ENCODE results near the gene DUSP28. TPM values are rescaled to one million over a fixed set of nuclear protein-coding genes. Genes with fewer than 3 reads are reported as not detected.

Gene DUSP28
- total RNA-seq, 6 donors from 2014 or later, result 3.2 to 30.4 (median 5.7) TPM

DNA sequence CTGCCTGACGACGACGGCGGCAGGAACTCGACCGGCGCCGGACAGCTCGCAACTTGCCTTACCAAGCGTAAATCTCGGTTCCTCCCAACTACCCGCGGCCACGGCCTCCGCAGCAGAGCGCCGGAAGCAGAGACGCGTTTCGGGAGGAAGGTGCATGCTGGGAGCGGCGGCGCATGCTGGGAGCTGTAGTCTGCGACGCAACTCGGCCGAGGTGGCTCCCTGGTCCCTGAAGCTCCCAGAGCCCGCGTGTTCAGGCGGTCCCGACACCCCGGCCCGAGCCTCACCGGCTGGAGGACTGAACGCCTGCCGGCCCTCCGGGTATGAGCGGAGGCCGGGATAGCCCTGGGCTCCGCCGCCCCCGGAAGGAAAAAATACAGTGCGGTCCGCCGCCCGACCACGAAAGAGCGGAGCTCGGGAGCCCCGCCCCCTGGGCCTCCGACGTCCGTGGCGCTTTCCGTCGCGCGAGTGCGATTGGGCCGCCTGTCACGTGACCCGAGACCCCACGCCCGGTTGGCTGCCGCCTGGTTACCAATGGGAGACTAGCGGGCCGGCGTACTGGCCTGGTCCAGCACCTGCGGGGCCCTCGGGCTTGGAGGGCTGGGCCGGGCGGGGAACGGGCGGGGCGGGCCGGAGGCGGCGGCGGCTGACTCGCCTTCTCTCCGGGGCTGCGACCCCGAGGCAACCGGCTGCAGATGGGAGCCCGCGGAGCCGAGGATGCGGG lies 26.2 kb downstream of the DUSP28 start, which contains the start of gene CAPN10:
CAPN10 (plus strand) TSS at position 537 of the 721 bp plus-strand sequence; CDS start at position 715, 178 bp downstream.
- H3K27ac ChIP-seq, result peak within 1 kb of the TSS; percentile 80 to 96 (median 88)
- peak; percentile 99 to 100 for DNase-seq
- peak; percentile 95 to 98 for ATAC-seq (ENCODE audit: low FRiP score in 2 of 2)
- peak within 1 kb of the TSS; percentile 79 to 99 (median 90) for H3K4me3 ChIP-seq
- WGBS, 2 donors, result 0 to 1% methylated on average over 8 to 47 of the region's 88 CpGs
- H3K4me1 ChIP-seq, result peaks cover 27 to 41% (median 35%) of the 10 kb centered on the region in 4 donors
- TF ChIP-seq POLR2A (IDR thresholded peaks at IDR 0.05), result peak; percentile 47 to 78 (median 50)
- peak; percentile 89 to 90 for TF ChIP-seq POLR2AphosphoS5 (IDR thresholded peaks at IDR 0.05)
- peak in 1 of 4 donors; percentile 75 for TF ChIP-seq EP300 (IDR thresholded peaks at IDR 0.05)
- TF ChIP-seq, protein P1, sequence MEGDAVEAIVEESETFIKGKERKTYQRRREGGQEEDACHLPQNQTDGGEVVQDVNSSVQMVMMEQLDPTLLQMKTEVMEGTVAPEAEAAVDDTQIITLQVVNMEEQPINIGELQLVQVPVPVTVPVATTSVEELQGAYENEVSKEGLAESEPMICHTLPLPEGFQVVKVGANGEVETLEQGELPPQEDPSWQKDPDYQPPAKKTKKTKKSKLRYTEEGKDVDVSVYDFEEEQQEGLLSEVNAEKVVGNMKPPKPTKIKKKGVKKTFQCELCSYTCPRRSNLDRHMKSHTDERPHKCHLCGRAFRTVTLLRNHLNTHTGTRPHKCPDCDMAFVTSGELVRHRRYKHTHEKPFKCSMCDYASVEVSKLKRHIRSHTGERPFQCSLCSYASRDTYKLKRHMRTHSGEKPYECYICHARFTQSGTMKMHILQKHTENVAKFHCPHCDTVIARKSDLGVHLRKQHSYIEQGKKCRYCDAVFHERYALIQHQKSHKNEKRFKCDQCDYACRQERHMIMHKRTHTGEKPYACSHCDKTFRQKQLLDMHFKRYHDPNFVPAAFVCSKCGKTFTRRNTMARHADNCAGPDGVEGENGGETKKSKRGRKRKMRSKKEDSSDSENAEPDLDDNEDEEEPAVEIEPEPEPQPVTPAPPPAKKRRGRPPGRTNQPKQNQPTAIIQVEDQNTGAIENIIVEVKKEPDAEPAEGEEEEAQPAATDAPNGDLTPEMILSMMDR (IDR thresholded peaks at IDR 0.05), result peak in 4 of 6 experiments; percentile 13 to 57 (median 28)
- no peaks in the 10 kb centered on the region for H3K9me3 ChIP-seq
- peaks cover 0 to 23% (median 15%) of the 10 kb centered on the region in 4 donors for H3K36me3 ChIP-seq
- no peaks in the 10 kb centered on the region for H3K27me3 ChIP-seq

DNA sequence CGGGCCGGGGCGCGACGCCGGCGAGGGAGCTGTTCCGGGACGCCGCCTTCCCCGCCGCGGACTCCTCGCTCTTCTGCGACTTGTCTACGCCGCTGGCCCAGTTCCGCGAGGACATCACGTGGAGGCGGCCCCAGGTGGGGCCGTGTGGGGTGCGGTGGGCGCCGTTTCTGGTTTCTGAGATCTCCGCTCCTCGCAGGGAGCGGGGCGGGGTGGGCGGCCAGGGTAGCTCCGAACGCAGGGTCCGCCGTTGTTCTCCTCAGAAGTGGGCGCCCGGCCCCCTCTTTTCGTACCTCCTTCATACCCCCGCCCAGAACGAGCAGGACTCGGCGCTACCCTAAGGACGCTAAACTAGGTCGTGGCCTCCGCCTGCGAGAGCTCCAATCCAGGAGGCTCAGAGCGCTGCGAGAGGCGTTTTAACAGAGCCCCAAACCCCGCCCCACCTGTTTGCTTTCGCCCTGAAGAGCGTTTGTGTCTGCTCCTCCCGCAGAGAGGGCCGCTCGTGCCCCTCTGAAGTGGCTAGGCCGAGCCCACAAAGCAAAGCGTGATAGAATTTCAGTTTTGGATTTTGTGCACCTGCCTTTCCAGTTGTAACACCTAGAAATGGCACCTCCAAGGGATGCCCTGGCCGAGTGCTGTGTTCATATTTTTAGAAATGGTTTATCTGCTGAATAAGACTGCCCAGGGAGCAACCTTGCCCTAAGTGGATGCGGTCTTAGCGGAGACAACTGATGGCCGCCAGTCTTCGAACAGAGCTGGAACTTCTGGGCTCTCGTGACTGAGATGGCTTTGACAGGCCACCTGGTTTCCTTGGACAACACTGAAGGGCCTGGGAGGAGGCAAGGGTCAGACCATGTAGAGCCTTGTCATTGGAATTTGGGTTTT lies 27.0 kb downstream of the DUSP28 start:
- peak in 1 of 2 donors; percentile 72 for DNase-seq
- 6 to 11% methylated on average over 28 to 39 of the region's 62 CpGs for WGBS, 2 donors
- H3K27ac ChIP-seq, result peak overlapping the region; percentile 80 to 96 (median 88)

DNA sequence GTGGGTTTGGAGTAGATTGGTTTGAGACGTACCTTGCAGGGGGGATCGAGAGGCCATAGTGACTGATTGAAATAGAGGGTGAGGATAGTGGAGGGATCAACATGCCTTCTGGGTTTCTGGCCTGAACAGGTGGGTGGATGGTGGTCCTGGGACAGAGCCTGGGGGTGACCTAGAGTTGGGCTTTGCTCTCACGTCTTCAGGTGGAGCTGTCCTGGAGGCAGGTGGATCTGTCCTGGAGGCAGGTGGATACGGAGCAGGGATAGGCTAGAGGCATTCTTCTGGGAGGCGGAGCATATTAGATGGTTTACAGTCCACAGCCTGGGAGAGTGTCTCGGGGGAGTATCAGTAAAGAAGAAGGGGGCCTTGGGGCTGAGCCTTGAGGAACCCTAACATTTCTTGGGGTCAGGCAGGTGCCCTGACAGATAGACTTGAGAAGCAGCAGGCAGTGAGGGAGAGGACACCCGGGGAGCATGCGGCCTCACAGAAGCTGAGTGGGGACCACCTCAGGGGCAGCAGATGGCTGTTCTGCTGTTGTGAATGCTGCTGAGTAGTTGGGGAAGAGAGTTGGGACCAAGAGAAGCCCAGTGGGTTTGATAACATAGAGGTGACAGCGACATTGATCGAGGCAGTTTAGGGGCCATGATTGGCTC lies 28.0 kb downstream of the DUSP28 start:
- DNase-seq (no peak), ATAC-seq (ENCODE audit: low FRiP score in 2 of 2) (no peak)
- H3K9me3 ChIP-seq, result no peaks in the 10 kb centered on the region
- no peaks in the 10 kb centered on the region for H3K27me3 ChIP-seq
- TF ChIP-seq POLR2AphosphoS5 (IDR thresholded peaks at IDR 0.05) (no peak), EP300 (IDR thresholded peaks at IDR 0.05) (no peak), POLR2A (IDR thresholded peaks at IDR 0.05) (no peak)
- TF ChIP-seq, protein P1 (IDR thresholded peaks at IDR 0.05), result no peak
- H3K36me3 ChIP-seq, result peaks cover 0 to 40% (median 31%) of the 10 kb centered on the region in 4 donors
- peak overlapping the region in 2 of 4 donors; percentile 90 to 99 for H3K4me3 ChIP-seq
- peaks cover 27 to 41% (median 35%) of the 10 kb centered on the region in 4 donors for H3K4me1 ChIP-seq
- 80 to 83% methylated on average over 10 of the region's 10 CpGs for WGBS, 2 donors
- H3K27ac ChIP-seq, result no peak overlapping the region

More for the DNA sequence above, 27.0 kb downstream of the DUSP28 start:
- no peak for TF ChIP-seq EP300 (IDR thresholded peaks at IDR 0.05)
- TF ChIP-seq, protein P1 (IDR thresholded peaks at IDR 0.05), result no peak
- TF ChIP-seq POLR2AphosphoS5 (IDR thresholded peaks at IDR 0.05), result no peak
- TF ChIP-seq POLR2A (IDR thresholded peaks at IDR 0.05), result no peak
- peaks cover 0 to 31% (median 22%) of the 10 kb centered on the region in 4 donors for H3K36me3 ChIP-seq
- H3K4me1 ChIP-seq, result peaks cover 27 to 41% (median 35%) of the 10 kb centered on the region in 4 donors
- peak in 1 of 2 donors; percentile 38 for ATAC-seq (ENCODE audit: low FRiP score in 2 of 2)
- no peaks in the 10 kb centered on the region for H3K27me3 ChIP-seq
- H3K4me3 ChIP-seq, result peak overlapping the region; percentile 79 to 99 (median 90)
- H3K9me3 ChIP-seq, result no peaks in the 10 kb centered on the region

DNA sequence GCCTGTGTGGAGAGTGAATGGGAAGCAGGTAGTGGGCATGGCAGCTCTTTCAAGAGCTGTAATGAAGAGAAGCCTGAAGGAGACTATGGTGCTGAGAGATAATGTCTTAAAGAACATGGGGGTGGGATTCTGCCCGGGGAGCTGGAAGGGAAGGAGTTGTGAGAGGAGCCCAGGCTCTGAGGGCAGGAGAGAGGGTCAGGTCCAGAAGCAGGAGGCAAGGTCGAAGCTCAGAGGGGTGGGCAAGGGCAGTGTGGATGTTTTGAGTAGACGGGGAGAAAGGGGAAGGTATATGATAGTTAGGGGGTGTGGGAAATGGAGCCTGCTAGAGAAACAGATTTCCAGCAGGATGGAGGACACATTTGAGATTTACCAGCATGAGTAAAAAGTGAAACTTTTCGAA lies 28.5 kb downstream of the DUSP28 start:
- Histone ChIP-seq H3K9me3 (no peaks in the 10 kb centered on the region), H3K27ac (no peak overlapping the region), H3K36me3 (peaks cover 0 to 45% (median 33%) of the 10 kb centered on the region in 4 donors), H3K4me1 (peaks cover 27 to 41% (median 35%) of the 10 kb centered on the region in 4 donors), H3K4me3 (no peak overlapping the region), H3K27me3 (no peaks in the 10 kb centered on the region)
- DNase-seq (no peak), ATAC-seq (ENCODE audit: low FRiP score in 2 of 2) (no peak)
- no peak for TF ChIP-seq EP300 (IDR thresholded peaks at IDR 0.05)
- TF ChIP-seq, protein P1 (IDR thresholded peaks at IDR 0.05), result no peak
- WGBS, 2 donors, result 82 to 85% methylated on average over 4 of the region's 4 CpGs
